NCI-H2196 treated with DMSO at 0.1 percent for 48 hours (cell line): ENCODE results near the gene RABGAP1.
A peak's percentile ranks its signal among the peaks of the same experiment; 100 is the strongest.

Experiments
- DNase-seq: peaks from one replicate; lab custom pipeline; 2025; ENCODE audit not compliant: unreplicated experiment; lab: John Stamatoyannopoulos, UW

RABGAP1 gene

GRCh38 chr9:122944960-122945888 lies 4.4 kb downstream of the RABGAP1 start:
- DNase-seq = no peak

GRCh38 chr9:122946461-122947005 lies 5.7 kb downstream of the RABGAP1 start:
- no peak for DNase-seq

GRCh38 chr9:122948313-122948712 lies 7.5 kb downstream of the RABGAP1 start:
- DNase-seq = no peak

GRCh38 chr9:122949696-122950095 lies 8.9 kb downstream of the RABGAP1 start:
- no peak for DNase-seq

- DNase-seq = no peak
These were observed 9.4 kb downstream of the RABGAP1 start for GRCh38 chr9:122950263-122950662.

- DNase-seq = no peak
These were observed 10.2 kb downstream of the RABGAP1 start for GRCh38 chr9:122951056-122951455.

GRCh38 chr9:122954253-122954691 lies 13.5 kb downstream of the RABGAP1 start:
- DNase-seq = no peak

- no peak for DNase-seq
These were observed 15.1 kb downstream of the RABGAP1 start for GRCh38 chr9:122955961-122956360.

- no peak for DNase-seq
These were observed 20.3 kb downstream of the RABGAP1 start for GRCh38 chr9:122961139-122961538.

- DNase-seq = no peak
These were observed 34.4 kb downstream of the RABGAP1 start for GRCh38 chr9:122975196-122975595.

- no peak for DNase-seq
These were observed 37.8 kb downstream of the RABGAP1 start for GRCh38 chr9:122978601-122979000.

GRCh38 chr9:122986010-122986409 lies 45.2 kb downstream of the RABGAP1 start:
- no peak for DNase-seq

- no peak for DNase-seq
These were observed 47.3 kb downstream of the RABGAP1 start for GRCh38 chr9:122988141-122988540.

- DNase-seq = no peak
These were observed 48.3 kb downstream of the RABGAP1 start for GRCh38 chr9:122988920-122989621.

GRCh38 chr9:122991370-122991830 lies 50.6 kb downstream of the RABGAP1 start:
- peak; percentile 8 for DNase-seq

- no peak for DNase-seq
These were observed 55.8 kb downstream of the RABGAP1 start for GRCh38 chr9:122996586-122996985.

- no peak for DNase-seq
These were observed 57.6 kb downstream of the RABGAP1 start for GRCh38 chr9:122998448-122998847.

GRCh38 chr9:123000371-123001068 lies 59.7 kb downstream of the RABGAP1 start:
- no peak for DNase-seq

- no peak for DNase-seq
These were observed 61.9 kb downstream of the RABGAP1 start for GRCh38 chr9:123002754-123003153.

- DNase-seq = no peak
These were observed 62.6 kb downstream of the RABGAP1 start for GRCh38 chr9:123003466-123003865.

- DNase-seq = no peak
These were observed 65.1 kb downstream of the RABGAP1 start for GRCh38 chr9:123005964-123006363.
